Loucy (cell line): ENCODE data around the gene ARMC3.

Experiments used
- H2AFZ ChIP-seq: fragments of 200-600 bp; sonication (generic); 2 replicates; pipeline ENCODE4 v1.6.0; 2016; ENCODE audit warnings: antibody characterized with exemption, mild to moderate bottlenecking, low read length, moderate library complexity
- H3F3A ChIP-seq: fragments of 200-600 bp; 2 replicates; pipeline ENCODE4 v1.6.0; 2016; ENCODE audit warnings: antibody characterized with exemption, low read depth, mild to moderate bottlenecking
- H3K27me3 ChIP-seq: fragments of 200-600 bp; sonication (generic); 2 replicates; pipeline ENCODE4 v1.6.1; 2014; ENCODE audit warnings: low read length, mild to moderate bottlenecking; ENCODE audit not compliant: insufficient read depth, poor library complexity, severe bottlenecking
- H3K36me3 ChIP-seq: fragments of 200-600 bp; sonication (generic); 2 replicates; pipeline ENCODE4 v1.6.1; 2016; ENCODE audit warnings: low read length; ENCODE audit not compliant: insufficient read depth
- H3K4me1 ChIP-seq: fragments of 200-600 bp; sonication (generic); 2 replicates; pipeline ENCODE4 v1.5.1; 2014; ENCODE audit warnings: low read length, mild to moderate bottlenecking; ENCODE audit not compliant: insufficient read depth, poor library complexity, severe bottlenecking
- H3K4me2 ChIP-seq: fragments of 200-600 bp; sonication (generic); 2 replicates; pipeline ENCODE4 v1.6.0; 2014; ENCODE audit warnings: antibody characterized with exemption, low read length, low read depth, mild to moderate bottlenecking; ENCODE audit not compliant: poor library complexity, severe bottlenecking
- H3K4me3 ChIP-seq: fragments of 200-600 bp; sonication (generic); 2 replicates; pipeline ENCODE4 v1.5.1; 2014; ENCODE audit warnings: low read length, mild to moderate bottlenecking, mixed read lengths; ENCODE audit not compliant: poor library complexity, severe bottlenecking
- H3K79me2 ChIP-seq: fragments of 200-600 bp; sonication (generic); 2 replicates; pipeline ENCODE4 v1.6.1; 2014; ENCODE audit warnings: low read length; ENCODE audit not compliant: insufficient read depth
- H3K9ac ChIP-seq: fragments of 200-600 bp; sonication (generic); 2 replicates; pipeline ENCODE4 v1.6.0; 2014; ENCODE audit warnings: mild to moderate bottlenecking, low read depth, low read length, moderate library complexity; ENCODE audit not compliant: poor library complexity, severe bottlenecking
- H3K9me2 ChIP-seq: fragments of 200-600 bp; sonication (generic); replicated peaks from 2 replicates; pipeline ENCODE4 v1.6.1; 2016; ENCODE audit warnings: low read depth, low read length, mixed read lengths
- H3K9me3 ChIP-seq: fragments of 200-600 bp; sonication (generic); 2 replicates; pipeline ENCODE4 v1.6.1; 2014; ENCODE audit warnings: mild to moderate bottlenecking, antibody characterized with exemption, low read length, low read depth; ENCODE audit not compliant: insufficient read depth
- H4K20me1 ChIP-seq: fragments of 200-600 bp; sonication (generic); 2 replicates; pipeline ENCODE4 v1.6.0; 2014; ENCODE audit warnings: antibody characterized with exemption, low read length, mild to moderate bottlenecking; ENCODE audit not compliant: insufficient read depth, poor library complexity, severe bottlenecking
- CTCF ChIP-seq: fragments of 200-600 bp; sonication (generic); conservative IDR thresholded peaks from 2 replicates; pipeline ENCODE4 v1.5.1; 2014; ENCODE audit warnings: mild to moderate bottlenecking, antibody characterized with exemption, low read length
- EZH2phosphoT487 ChIP-seq: fragments of 200-600 bp; IDR thresholded peaks from 2 replicates; pipeline ENCODE4 v1.6.1; 2018; ENCODE audit warnings: antibody characterized with exemption, mild to moderate bottlenecking, moderate library complexity, borderline replicate concordance

ARMC3 gene

GRCh38 chr10:22911067-22911466, 16.8 kb upstream of the ARMC3 start:
- no peaks in the 10 kb centered on the region for H3K79me2 ChIP-seq
- H4K20me1 ChIP-seq: no peaks in the 10 kb centered on the region
- no peaks in the 10 kb centered on the region for H3K4me1 ChIP-seq
- no peaks in the 10 kb centered on the region for H3F3A ChIP-seq
- H3K9ac ChIP-seq: no peak overlapping the region
- no peaks in the 10 kb centered on the region for H3K27me3 ChIP-seq
- H3K9me3 ChIP-seq: peaks cover 14% of the 10 kb centered on the region; the same call in 1 of the 2 replicates
- no peak overlapping the region for H3K4me2 ChIP-seq
- no peaks in the 10 kb centered on the region for H3K36me3 ChIP-seq
- H3K9me2 ChIP-seq: no peaks in the 10 kb centered on the region
- no peak for TF ChIP-seq EZH2phosphoT487
- TF ChIP-seq CTCF: no peak
- no peak overlapping the region for H2AFZ ChIP-seq
- no peak overlapping the region for H3K4me3 ChIP-seq

GRCh38 chr10:22911889-22912762, 15.7 kb upstream of the ARMC3 start:
- H2AFZ ChIP-seq: no peak overlapping the region
- no peak overlapping the region for H3K4me3 ChIP-seq
- TF ChIP-seq CTCF (no peak), EZH2phosphoT487 (no peak)
- H3F3A ChIP-seq: no peaks in the 10 kb centered on the region
- peaks cover 14% of the 10 kb centered on the region; the same call in 1 of the 2 replicates for H3K9me3 ChIP-seq
- no peak overlapping the region for H3K4me2 ChIP-seq
- H3K36me3 ChIP-seq: no peaks in the 10 kb centered on the region
- H3K9ac ChIP-seq: no peak overlapping the region
- H3K27me3 ChIP-seq: no peaks in the 10 kb centered on the region
- H3K79me2 ChIP-seq: no peaks in the 10 kb centered on the region
- no peaks in the 10 kb centered on the region for H4K20me1 ChIP-seq
- H3K4me1 ChIP-seq: no peaks in the 10 kb centered on the region
- H3K9me2 ChIP-seq: no peaks in the 10 kb centered on the region

GRCh38 chr10:22912763-22913384, 15.0 kb upstream of the ARMC3 start:
- no peaks in the 10 kb centered on the region for H3K79me2 ChIP-seq
- H3K4me2 ChIP-seq: no peak overlapping the region
- peak overlapping the region; percentile 8; the same call in 1 of the 2 replicates for H2AFZ ChIP-seq
- no peaks in the 10 kb centered on the region for H3F3A ChIP-seq
- no peaks in the 10 kb centered on the region for H3K36me3 ChIP-seq
- no peak overlapping the region for H3K9ac ChIP-seq
- H3K9me2 ChIP-seq: no peaks in the 10 kb centered on the region
- no peak overlapping the region for H3K4me3 ChIP-seq
- no peaks in the 10 kb centered on the region for H3K27me3 ChIP-seq
- no peak for TF ChIP-seq CTCF
- TF ChIP-seq EZH2phosphoT487: no peak
- no peaks in the 10 kb centered on the region for H4K20me1 ChIP-seq
- peaks cover 14% of the 10 kb centered on the region; the same call in 1 of the 2 replicates for H3K9me3 ChIP-seq
- H3K4me1 ChIP-seq: no peaks in the 10 kb centered on the region
